ENCODE measurements around the gene SLC38A4. TPM values are rescaled to one million over a fixed set of nuclear protein-coding genes. Genes with fewer than 3 reads are reported as not detected.

SLC38A4 gene
- total and polyA plus RNA-seq, 9 of the 15 experiments (the other 6 are each of a cell fraction or from before 2014, with no cell fraction given): 0.16 TPM; not detected in 8

GRCh38 chr12:46808955-46809697, 16.7 kb downstream of the SLC38A4 start:
- ATAC-seq: no peak
- Histone ChIP-seq H3K27me3 (ENCODE audit: control insufficient read depth in 2 of 2, insufficient read depth in 2 of 2, low read length in 2 of 2) (no peaks in the 10 kb centered on the region), H3K27ac (ENCODE audit: extremely low read depth, low read depth, low read length) (no peak overlapping the region), H2AFZ (ENCODE audit: low read depth, low read length) (no peak overlapping the region), H3K4me2 (ENCODE audit: insufficient read depth, low read length) (no peak overlapping the region), H3K9ac (ENCODE audit: insufficient read depth in 1 of 2, low read depth in 2 of 2, low read length in 2 of 2) (no peak overlapping the region), H3K36me3 (ENCODE audit: control insufficient read depth, insufficient read depth, low read length) (no peaks in the 10 kb centered on the region), H3K9me1 (ENCODE audit: control insufficient read depth, insufficient read depth, low read length) (no peaks in the 10 kb centered on the region), H3K4me3 (no peak overlapping the region), H3K79me2 (ENCODE audit: control insufficient read depth, insufficient read depth, low read length) (no peaks in the 10 kb centered on the region), H3K9me3 (replicated peaks; ENCODE audit: control insufficient read depth, insufficient read depth, low read depth, low read length) (no peaks in the 10 kb centered on the region), H4K20me1 (replicated peaks; ENCODE audit: control insufficient read depth, insufficient read depth, low read length) (no peaks in the 10 kb centered on the region), H3K4me1 (replicated peaks in 1 of 2; ENCODE audit: control insufficient read depth in 2 of 2, insufficient read depth in 2 of 2, low read length in 2 of 2) (no peaks in the 10 kb centered on the region)
- 1% methylated on average over 5 of the region's 5 CpGs for WGBS (ENCODE audit: insufficient coverage, low coverage, missing lambda C conversion rate)
- no peak for DNase-seq (ENCODE audit: extremely low read depth in 1 of 4, low spot score in 3 of 4)
- BruUV-seq (replicated peaks): no TSS peak
- FAIRE-seq: no peak
- ChIA-PET POLR2A (interaction anchor here (0.6 kb wide), 1 partner anchor 14 kb away, joined by 4 read pairs; no protein-coding TSS in a partner anchor), CTCF (ENCODE audit: low intra/inter-chr PET ratio) (no interaction called here)
- in situ Hi-C loops (cut with MboI): no loop called here
- TF ChIP-seq ZNF436 (CRISPR knock-in tag; IDR thresholded peaks at IDR 0.05) (no peak), ZNF431 (CRISPR knock-in tag; IDR thresholded peaks at IDR 0.05) (no peak), NR1H2 (CRISPR knock-in tag; IDR thresholded peaks at IDR 0.05) (no peak), BDP1 (IDR thresholded peaks at IDR 0.05; ENCODE audit: insufficient read depth, insufficient read length) (no peak), ZNF311 (CRISPR knock-in tag; IDR thresholded peaks at IDR 0.05) (no peak), CC2D1A (IDR thresholded peaks at IDR 0.05) (no peak), MEIS2 (IDR thresholded peaks at IDR 0.05; ENCODE audit: partially characterized antibody) (no peak)
- TF ChIP-seq, protein P1, sequence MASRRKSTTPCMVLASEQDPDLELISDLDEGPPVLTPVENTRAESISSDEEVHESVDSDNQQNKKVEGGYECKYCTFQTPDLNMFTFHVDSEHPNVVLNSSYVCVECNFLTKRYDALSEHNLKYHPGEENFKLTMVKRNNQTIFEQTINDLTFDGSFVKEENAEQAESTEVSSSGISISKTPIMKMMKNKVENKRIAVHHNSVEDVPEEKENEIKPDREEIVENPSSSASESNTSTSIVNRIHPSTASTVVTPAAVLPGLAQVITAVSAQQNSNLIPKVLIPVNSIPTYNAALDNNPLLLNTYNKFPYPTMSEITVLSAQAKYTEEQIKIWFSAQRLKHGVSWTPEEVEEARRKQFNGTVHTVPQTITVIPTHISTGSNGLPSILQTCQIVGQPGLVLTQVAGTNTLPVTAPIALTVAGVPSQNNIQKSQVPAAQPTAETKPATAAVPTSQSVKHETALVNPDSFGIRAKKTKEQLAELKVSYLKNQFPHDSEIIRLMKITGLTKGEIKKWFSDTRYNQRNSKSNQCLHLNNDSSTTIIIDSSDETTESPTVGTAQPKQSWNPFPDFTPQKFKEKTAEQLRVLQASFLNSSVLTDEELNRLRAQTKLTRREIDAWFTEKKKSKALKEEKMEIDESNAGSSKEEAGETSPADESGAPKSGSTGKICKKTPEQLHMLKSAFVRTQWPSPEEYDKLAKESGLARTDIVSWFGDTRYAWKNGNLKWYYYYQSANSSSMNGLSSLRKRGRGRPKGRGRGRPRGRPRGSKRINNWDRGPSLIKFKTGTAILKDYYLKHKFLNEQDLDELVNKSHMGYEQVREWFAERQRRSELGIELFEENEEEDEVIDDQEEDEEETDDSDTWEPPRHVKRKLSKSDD (conservative IDR thresholded peaks at IDR 0.05; ENCODE audit: low read length): no peak
- intact Hi-C loops (cut with micrococcal nuclease): no loop called here
